ENCODE measurements around the gene FAM221B.

FAM221B gene

GRCh38 chr9:35844628-35845270 is 16.2 kb upstream of the FAM221B start:
- DNase-seq (ENCODE audit: insufficient read length) (no peak), FAIRE-seq (peak; percentile 70)
- TF ChIP-seq POLR2AphosphoS5 (IDR thresholded peaks at IDR 0.05; ENCODE audit: low read depth, low read length) (no peak), POLR2A (IDR thresholded peaks at IDR 0.05; ENCODE audit: low read depth, low read length) (no peak), TAF1 (IDR thresholded peaks at IDR 0.05; ENCODE audit: borderline replicate concordance, low read depth, low read length) (no peak)

GRCh38 chr9:35842795-35843194 is 14.3 kb upstream of the FAM221B start:
- DNase-seq (ENCODE audit: insufficient read length) (no peak), FAIRE-seq (peak; percentile 95)
- no peak for TF ChIP-seq POLR2A (IDR thresholded peaks at IDR 0.05; ENCODE audit: low read depth, low read length)

GRCh38 chr9:35842020-35842745 is 13.7 kb upstream of the FAM221B start:
- peak; percentile 17 for FAIRE-seq
- TF ChIP-seq POLR2A (IDR thresholded peaks at IDR 0.05; ENCODE audit: low read depth, low read length) (no peak), TAF1 (IDR thresholded peaks at IDR 0.05; ENCODE audit: borderline replicate concordance, low read depth, low read length) (no peak), POLR2AphosphoS5 (IDR thresholded peaks at IDR 0.05; ENCODE audit: low read depth, low read length) (no peak)
- no peak for DNase-seq (ENCODE audit: insufficient read length)

GRCh38 chr9:35841645-35841900 is 13.0 kb upstream of the FAM221B start:
- no peak for TF ChIP-seq POLR2AphosphoS5 (IDR thresholded peaks at IDR 0.05; ENCODE audit: low read depth, low read length)
- no peak for TF ChIP-seq POLR2A (IDR thresholded peaks at IDR 0.05; ENCODE audit: low read depth, low read length)
- TF ChIP-seq TAF1 (IDR thresholded peaks at IDR 0.05; ENCODE audit: borderline replicate concordance, low read depth, low read length): no peak
- DNase-seq (ENCODE audit: insufficient read length): no peak
- FAIRE-seq: no peak

- FAIRE-seq: no peak
- DNase-seq (ENCODE audit: insufficient read length): no peak
- TF ChIP-seq POLR2A (IDR thresholded peaks at IDR 0.05; ENCODE audit: low read depth, low read length) (no peak), TAF1 (IDR thresholded peaks at IDR 0.05; ENCODE audit: borderline replicate concordance, low read depth, low read length) (no peak), POLR2AphosphoS5 (IDR thresholded peaks at IDR 0.05; ENCODE audit: low read depth, low read length) (no peak)
Observed at GRCh38 chr9:35840881-35841644, 12.5 kb upstream of the FAM221B start.

GRCh38 chr9:35839926-35840325 is 11.4 kb upstream of the FAM221B start:
- TF ChIP-seq POLR2AphosphoS5 (IDR thresholded peaks at IDR 0.05; ENCODE audit: low read depth, low read length): no peak
- no peak for TF ChIP-seq POLR2A (IDR thresholded peaks at IDR 0.05; ENCODE audit: low read depth, low read length)
- no peak for TF ChIP-seq TAF1 (IDR thresholded peaks at IDR 0.05; ENCODE audit: borderline replicate concordance, low read depth, low read length)
- no peak for DNase-seq (ENCODE audit: insufficient read length)
- FAIRE-seq: no peak

- FAIRE-seq: no peak
- DNase-seq (ENCODE audit: insufficient read length): no peak
- TF ChIP-seq POLR2A (IDR thresholded peaks at IDR 0.05; ENCODE audit: low read depth, low read length): no peak
- no peak for TF ChIP-seq TAF1 (IDR thresholded peaks at IDR 0.05; ENCODE audit: borderline replicate concordance, low read depth, low read length)
- no peak for TF ChIP-seq POLR2AphosphoS5 (IDR thresholded peaks at IDR 0.05; ENCODE audit: low read depth, low read length)
Observed at GRCh38 chr9:35836595-35836994, 8.1 kb upstream of the FAM221B start.

GRCh38 chr9:35835766-35836165 is 7.2 kb upstream of the FAM221B start:
- peak; percentile 60 for FAIRE-seq
- DNase-seq (ENCODE audit: insufficient read length): no peak
- no peak for TF ChIP-seq TAF1 (IDR thresholded peaks at IDR 0.05; ENCODE audit: borderline replicate concordance, low read depth, low read length)
- no peak for TF ChIP-seq POLR2A (IDR thresholded peaks at IDR 0.05; ENCODE audit: low read depth, low read length)
- TF ChIP-seq POLR2AphosphoS5 (IDR thresholded peaks at IDR 0.05; ENCODE audit: low read depth, low read length): no peak

GRCh38 chr9:35835216-35835632 is 6.7 kb upstream of the FAM221B start:
- DNase-seq (ENCODE audit: insufficient read length) (no peak), FAIRE-seq (no peak)
- TF ChIP-seq POLR2AphosphoS5 (IDR thresholded peaks at IDR 0.05; ENCODE audit: low read depth, low read length) (no peak), TAF1 (IDR thresholded peaks at IDR 0.05; ENCODE audit: borderline replicate concordance, low read depth, low read length) (no peak), POLR2A (IDR thresholded peaks at IDR 0.05; ENCODE audit: low read depth, low read length) (no peak)

- DNase-seq (ENCODE audit: insufficient read length) (no peak), FAIRE-seq (no peak)
- TF ChIP-seq TAF1 (IDR thresholded peaks at IDR 0.05; ENCODE audit: borderline replicate concordance, low read depth, low read length) (no peak), POLR2A (IDR thresholded peaks at IDR 0.05; ENCODE audit: low read depth, low read length) (no peak)
Observed at GRCh38 chr9:35834260-35835215, 6.0 kb upstream of the FAM221B start.

GRCh38 chr9:35832814-35833213 is 4.3 kb upstream of the FAM221B start:
- no peak for DNase-seq (ENCODE audit: insufficient read length)
- FAIRE-seq: no peak
- TF ChIP-seq TAF1 (IDR thresholded peaks at IDR 0.05; ENCODE audit: borderline replicate concordance, low read depth, low read length): no peak

Data from GM12892 (cell line).